GM12878 (cell line): ENCODE measurements around the gene CHST2. TPM values are rescaled to one million over a fixed set of nuclear protein-coding genes. Genes with fewer than 3 reads are reported as not detected.

Experiments
- ATAC-seq: fragments of 200-7000 bp; cut with Tn5 transposase; 3 replicates; pipeline ENCODE4 v1.9.1; 2020; ENCODE audit warnings: mild to moderate bottlenecking, moderate library complexity
- BruUV-seq: library from RNA; stranded (reverse); fragments of 400-500 nt; replicated peaks from 2 replicates; lab custom pipeline; 2021; lab: Mats Ljungman, UMichigan
- CTCF ChIA-PET: fragments of 300-600 bp; sonication (Branson Sonifier 250); formaldehyde crosslinking; extraction: SDS; loops from one replicate; lab custom pipeline; 2021; ENCODE audit warnings: inconsistent platforms; lab: Yijun Ruan, JAX
- POLR2A ChIA-PET: fragments of 350-600 bp; formaldehyde crosslinking; extraction: SDS; loops from one replicate; lab custom pipeline; 2021; ENCODE audit warnings: inconsistent platforms; lab: Charles Lee
- RAD21 ChIA-PET: fragments of 300-600 bp; sonication (Branson Sonifier 250); formaldehyde crosslinking; loops from one replicate; lab custom pipeline; 2023; ENCODE audit warnings: antibody characterized with exemption; ENCODE audit not compliant: unreplicated experiment; lab: Charles Lee
- SMC1A ChIA-PET: fragments of 300-600 bp; sonication (Branson Sonifier 250); formaldehyde crosslinking; loops from one replicate; lab custom pipeline; 2023; ENCODE audit not compliant: unreplicated experiment, uncharacterized antibody; lab: Charles Lee
- DNase-seq: peaks from one replicate; pipeline ENCODE4 v3.0.0-alpha.2; 2011; ENCODE audit warnings: low read depth, low spot score
- FAIRE-seq: peaks from 3 replicates; lab custom pipeline; 2011; peaks lifted over from hg19 to GRCh38; lab: Jason Lieb, UNC
- H2AFZ ChIP-seq: 2 replicates; pipeline ENCODE4 v1.6.0; 2011; ENCODE audit warnings: low read depth, low read length, control low read depth; ENCODE audit not compliant: control insufficient read depth
- H3K27ac ChIP-seq: 2 replicates; pipeline ENCODE4 v1.5.1; 2011; ENCODE audit warnings: control low read depth; ENCODE audit not compliant: control insufficient read depth, insufficient read depth
- H3K27me3 ChIP-seq, 2 experiments: replicated peaks in 1 of 2; 2 replicates each; pipeline versions ENCODE4 v1.6.0 to v1.6.1; 2011; ENCODE audit warnings: low read length in 1 of 2; ENCODE audit not compliant: control insufficient read depth in 2 of 2, insufficient read depth in 2 of 2
- H3K36me3 ChIP-seq, 2 experiments: 2 replicates each; pipeline ENCODE4 v1.5.1; 2011; ENCODE audit warnings: low read length in 1 of 2; ENCODE audit not compliant: control insufficient read depth in 2 of 2, insufficient read depth in 2 of 2
- H3K4me1 ChIP-seq: 2 replicates; pipeline ENCODE4 v1.6.1; 2011; ENCODE audit warnings: mild to moderate bottlenecking, low read length, moderate library complexity, mixed read lengths; ENCODE audit not compliant: control insufficient read depth, insufficient read depth
- H3K4me2 ChIP-seq: 2 replicates; pipeline ENCODE4 v1.6.0; 2011; ENCODE audit warnings: control low read depth; ENCODE audit not compliant: control insufficient read depth, insufficient read depth
- H3K4me3 ChIP-seq: fragments of 200-600 bp; sonication (generic); 2 replicates; pipeline ENCODE4 v1.5.1; 2016
- H3K79me2 ChIP-seq: 2 replicates; pipeline ENCODE4 v1.6.0; 2011; ENCODE audit warnings: low read length; ENCODE audit not compliant: control insufficient read depth, insufficient read depth
- H3K9ac ChIP-seq: 2 replicates; pipeline ENCODE4 v1.8.0; 2011; ENCODE audit warnings: low read length, control low read depth, mixed read lengths; ENCODE audit not compliant: control insufficient read depth, insufficient read depth
- H3K9me3 ChIP-seq: replicated peaks from 3 replicates; pipeline ENCODE4 v1.5.1; 2011; ENCODE audit warnings: mild to moderate bottlenecking, low read length; ENCODE audit not compliant: control insufficient read depth, insufficient read depth
- H4K20me1 ChIP-seq: 2 replicates; pipeline ENCODE4 v1.6.0; 2011; ENCODE audit not compliant: control insufficient read depth, insufficient read depth
- DPF2 ChIP-seq: fragments of 450-650 bp; IDR thresholded peaks from 2 replicates; pipeline ENCODE4 v1.6.1; 2017; ENCODE audit warnings: mild to moderate bottlenecking
- ESRRA ChIP-seq: IDR thresholded peaks from 2 replicates; pipeline ENCODE4 v1.6.1; 2012; ENCODE audit warnings: mild to moderate bottlenecking, low read length, improper control_type of control experiment
- IKZF2 ChIP-seq, 2 experiments: fragments of 450-650 bp; IDR thresholded peaks; 2 replicates each; pipeline ENCODE4 v1.6.1; 2017; ENCODE audit warnings: mild to moderate bottlenecking in 2 of 2, moderate library complexity in 2 of 2
- KAT2A ChIP-seq: conservative IDR thresholded peaks from 2 replicates; pipeline ENCODE4 v1.6.1; 2011; ENCODE audit warnings: low read depth, low read length; ENCODE audit not compliant: control insufficient read depth
- MXI1 ChIP-seq: fragments of 150-350 bp; IDR thresholded peaks from 2 replicates; pipeline ENCODE4 v1.6.1; 2011; ENCODE audit warnings: low read depth, mild to moderate bottlenecking, inconsistent platforms, low read length, improper control_type of control experiment
- NR2F1 ChIP-seq: fragments of 450-650 bp; conservative IDR thresholded peaks from 2 replicates; pipeline ENCODE4 v1.6.1; 2017; ENCODE audit warnings: mild to moderate bottlenecking
- PAX8 ChIP-seq: fragments of 450-650 bp; IDR thresholded peaks from 2 replicates; pipeline ENCODE4 v1.6.1; 2017; ENCODE audit warnings: mild to moderate bottlenecking, moderate library complexity
- PRDM15 ChIP-seq: fragments of 450-650 bp; formaldehyde crosslinking; IDR thresholded peaks from 2 replicates; pipeline ENCODE4 v1.4.0; 2020; ENCODE audit warnings: mild to moderate bottlenecking, moderate library complexity
- RB1 ChIP-seq: fragments of 450-650 bp; formaldehyde crosslinking; IDR thresholded peaks from 2 replicates; pipeline ENCODE4 v1.6.1; 2017; ENCODE audit warnings: mild to moderate bottlenecking, borderline replicate concordance
- SMAD1 ChIP-seq: fragments of 450-650 bp; IDR thresholded peaks from 2 replicates; pipeline ENCODE4 v1.6.1; 2018; ENCODE audit warnings: mild to moderate bottlenecking, low read depth; ENCODE audit not compliant: partially characterized antibody
- SREBF2 ChIP-seq: IDR thresholded peaks from 2 replicates; pipeline ENCODE4 v1.6.1; 2012; ENCODE audit warnings: mild to moderate bottlenecking, low read length
- TBL1XR1 ChIP-seq: IDR thresholded peaks from 2 replicates; pipeline ENCODE4 v1.6.1; 2012; ENCODE audit warnings: low read depth, low read length, improper control_type of control experiment
- YBX1 ChIP-seq: fragments of 450-650 bp; IDR thresholded peaks from 2 replicates; pipeline ENCODE4 v1.6.1; 2016; ENCODE audit warnings: antibody characterized with exemption
- ZNF217 ChIP-seq: fragments of 450-650 bp; IDR thresholded peaks from 2 replicates; pipeline ENCODE4 v1.6.1; 2017; ENCODE audit warnings: antibody characterized with exemption, mild to moderate bottlenecking
- ZNF384 ChIP-seq: IDR thresholded peaks from 2 replicates; pipeline ENCODE4 v1.6.1; 2012; ENCODE audit warnings: low read depth, mild to moderate bottlenecking, low read length, improper control_type of control experiment, borderline replicate concordance
- ZZZ3 ChIP-seq: IDR thresholded peaks from 2 replicates; pipeline ENCODE4 v1.6.1; 2011; ENCODE audit warnings: low read depth; ENCODE audit not compliant: control insufficient read depth, insufficient read length
- WGBS: methylation state at CpG from one replicate; pipeline ENCODE4 v1.1.6; 2016; ENCODE audit warnings: low lambda C conversion rate; ENCODE audit not compliant: insufficient replicate concordance, insufficient coverage; ENCODE audit errors: missing lambda C conversion rate; 5-methylcytosine and 5-hydroxymethylcytosine counted together
- in situ Hi-C: fragments of 300-500 bp; cut with MboI; formaldehyde crosslinking; loops from 9 replicates; pipeline ENCODE4 v1.14.3; 2018; ENCODE audit warnings: mixed read lengths
- intact Hi-C: fragments of 100-400 bp; cut with micrococcal nuclease; formaldehyde crosslinking; loops from one replicate; pipeline ENCODE4 v1.14.2; 2022; ENCODE audit not compliant: unreplicated experiment
- polyA plus RNA-seq, 11 experiments: library from polyadenylated mRNA; depleted of rRNA in 4 of 11; unstranded in 6 of 11; stranded (reverse) in 5 of 11; fragments of >200 nt; fragmentation: Nextera tagmentation in 4 of 11; fragmentation: Illumina TruSeq in 1 of 11; extraction: Ambion mirVana in 4 of 11; extraction: Trizol in 1 of 11; gene quantifications; 1 replicate in 1 of 11; 2 replicates in 10 of 11; pipeline versions ENCODE4 v1.2.1 to v1.2.3, GENCODE V29; 2011 to 2016; ENCODE audit warnings: inconsistent platforms in 2 of 11, missing spikeins in 2 of 11, low read depth in 1 of 11
- total RNA-seq, 4 experiments: library from RNA; depleted of rRNA in 3 of 4; stranded (reverse); fragments of >200 nt in 3 of 4; fragmentation: Illumina TruSeq in 1 of 4; extraction: Trizol in 1 of 4; gene quantifications; 2 replicates each; pipeline versions ENCODE4 v1.2.1 to v1.2.3, GENCODE V29; 2013 to 2021
- TF ChIP-seq, protein P1 (sequence below): fragments of 450-650 bp; IDR thresholded peaks from 2 replicates; pipeline ENCODE4 v1.6.1; 2016; ENCODE audit warnings: mild to moderate bottlenecking, moderate library complexity, borderline replicate concordance

Gene CHST2
- total and polyA plus RNA-seq, 10 of the 15 experiments (the other 5 are each of a cell fraction or from before 2014, with no cell fraction given): 1.6 to 37.2 (median 8.8) TPM

GRCh38 chr3:143098032-143098764 lies 21.4 kb upstream of the CHST2 start (continued):
- TF ChIP-seq, protein P1, sequence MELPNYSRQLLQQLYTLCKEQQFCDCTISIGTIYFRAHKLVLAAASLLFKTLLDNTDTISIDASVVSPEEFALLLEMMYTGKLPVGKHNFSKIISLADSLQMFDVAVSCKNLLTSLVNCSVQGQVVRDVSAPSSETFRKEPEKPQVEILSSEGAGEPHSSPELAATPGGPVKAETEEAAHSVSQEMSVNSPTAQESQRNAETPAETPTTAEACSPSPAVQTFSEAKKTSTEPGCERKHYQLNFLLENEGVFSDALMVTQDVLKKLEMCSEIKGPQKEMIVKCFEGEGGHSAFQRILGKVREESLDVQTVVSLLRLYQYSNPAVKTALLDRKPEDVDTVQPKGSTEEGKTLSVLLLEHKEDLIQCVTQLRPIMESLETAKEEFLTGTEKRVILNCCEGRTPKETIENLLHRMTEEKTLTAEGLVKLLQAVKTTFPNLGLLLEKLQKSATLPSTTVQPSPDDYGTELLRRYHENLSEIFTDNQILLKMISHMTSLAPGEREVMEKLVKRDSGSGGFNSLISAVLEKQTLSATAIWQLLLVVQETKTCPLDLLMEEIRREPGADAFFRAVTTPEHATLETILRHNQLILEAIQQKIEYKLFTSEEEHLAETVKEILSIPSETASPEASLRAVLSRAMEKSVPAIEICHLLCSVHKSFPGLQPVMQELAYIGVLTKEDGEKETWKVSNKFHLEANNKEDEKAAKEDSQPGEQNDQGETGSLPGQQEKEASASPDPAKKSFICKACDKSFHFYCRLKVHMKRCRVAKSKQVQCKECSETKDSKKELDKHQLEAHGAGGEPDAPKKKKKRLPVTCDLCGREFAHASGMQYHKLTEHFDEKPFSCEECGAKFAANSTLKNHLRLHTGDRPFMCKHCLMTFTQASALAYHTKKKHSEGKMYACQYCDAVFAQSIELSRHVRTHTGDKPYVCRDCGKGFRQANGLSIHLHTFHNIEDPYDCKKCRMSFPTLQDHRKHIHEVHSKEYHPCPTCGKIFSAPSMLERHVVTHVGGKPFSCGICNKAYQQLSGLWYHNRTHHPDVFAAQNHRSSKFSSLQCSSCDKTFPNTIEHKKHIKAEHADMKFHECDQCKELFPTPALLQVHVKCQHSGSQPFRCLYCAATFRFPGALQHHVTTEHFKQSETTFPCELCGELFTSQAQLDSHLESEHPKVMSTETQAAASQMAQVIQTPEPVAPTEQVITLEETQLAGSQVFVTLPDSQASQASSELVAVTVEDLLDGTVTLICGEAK: no peak
- TF ChIP-seq ZNF384 (no peak), ZZZ3 (no peak), ZNF217 (no peak)
- TF ChIP-seq, all 136 proteins: peak for 0

DNA sequence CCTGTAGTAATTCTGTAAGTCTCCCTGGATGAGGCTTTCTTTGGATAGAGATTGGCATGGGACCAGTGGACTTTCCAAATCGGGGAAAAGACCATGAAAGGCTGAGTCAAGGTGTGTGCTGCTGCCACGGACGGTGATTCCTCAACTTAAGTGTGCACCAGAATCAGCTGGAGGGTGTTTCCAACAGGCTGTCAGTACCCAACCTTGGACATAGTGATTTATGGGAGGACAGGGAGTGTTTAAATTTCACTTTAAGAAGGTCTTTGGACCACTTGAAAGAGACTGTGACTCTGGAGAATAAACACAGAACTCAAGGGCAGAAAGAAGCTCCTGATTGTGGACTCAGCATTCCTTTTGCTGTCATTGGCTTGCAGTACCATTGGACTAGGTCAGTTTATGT lies 20.4 kb upstream of the CHST2 start:
- Histone ChIP-seq H3K27me3 (no peaks in the 10 kb centered on the region), H4K20me1 (no peaks in the 10 kb centered on the region), H3K36me3 (no peaks in the 10 kb centered on the region), H3K9ac (no peak overlapping the region), H2AFZ (no peak overlapping the region), H3K4me1 (no peaks in the 10 kb centered on the region), H3K9me3 (peaks cover 5% of the 10 kb centered on the region; the same call in 2 of the 3 replicates), H3K79me2 (no peaks in the 10 kb centered on the region), H3K4me3 (no peak overlapping the region), H3K27ac (no peak overlapping the region), H3K4me2 (no peak overlapping the region)
- FAIRE-seq (no peak), DNase-seq (no peak), ATAC-seq (no peak)
- intact Hi-C loops: no loop called here
- SMC1A ChIA-PET: interaction anchor here (1.1 kb wide), 1 partner anchor 11 kb away, joined by 3 read pairs; no protein-coding TSS in a partner anchor
- in situ Hi-C loops: no loop called here
- no TSS peak for BruUV-seq
- RAD21 ChIA-PET: no interaction called here
- POLR2A ChIA-PET: no interaction called here
- 69% methylated on average over 3 of the region's 3 CpGs for WGBS
- CTCF ChIA-PET: no interaction called here
- no peak for TF ChIP-seq KAT2A
- no peak for TF ChIP-seq RB1
- no peak for TF ChIP-seq SREBF2
- TF ChIP-seq PAX8: no peak
- TF ChIP-seq NR2F1: no peak
- no peak for TF ChIP-seq IKZF2 (IDR thresholded peaks at IDR 0.05)
- no peak for TF ChIP-seq PRDM15 (CRISPR knock-in tag)
- TF ChIP-seq ESRRA: no peak
- TF ChIP-seq MXI1: no peak
- no peak for TF ChIP-seq SMAD1
- TF ChIP-seq DPF2: no peak
- no peak for TF ChIP-seq YBX1
- no peak for TF ChIP-seq TBL1XR1
